GM12878 (cell line): ENCODE data around the gene GLT1D1. TPM values are rescaled to one million over a fixed set of nuclear protein-coding genes. Genes with fewer than 3 reads are reported as not detected.
A peak's percentile ranks its signal among the peaks of the same experiment; 100 is the strongest.

Experiments used
- ATAC-seq: fragments of 200-7000 bp; cut with Tn5 transposase; 3 replicates; pipeline ENCODE4 v1.9.1; 2020; ENCODE audit warnings: mild to moderate bottlenecking, moderate library complexity
- BruUV-seq: library from RNA; stranded (reverse); fragments of 400-500 nt; replicated peaks from 2 replicates; lab custom pipeline; 2021; lab: Mats Ljungman, UMichigan
- CTCF ChIA-PET: fragments of 300-600 bp; sonication (Branson Sonifier 250); formaldehyde crosslinking; extraction: SDS; loops from one replicate; lab custom pipeline; 2021; ENCODE audit warnings: inconsistent platforms; lab: Yijun Ruan, JAX
- POLR2A ChIA-PET: fragments of 350-600 bp; formaldehyde crosslinking; extraction: SDS; loops from one replicate; lab custom pipeline; 2021; ENCODE audit warnings: inconsistent platforms; lab: Charles Lee
- RAD21 ChIA-PET: fragments of 300-600 bp; sonication (Branson Sonifier 250); formaldehyde crosslinking; loops from one replicate; lab custom pipeline; 2023; ENCODE audit warnings: antibody characterized with exemption; ENCODE audit not compliant: unreplicated experiment; lab: Charles Lee
- SMC1A ChIA-PET: fragments of 300-600 bp; sonication (Branson Sonifier 250); formaldehyde crosslinking; loops from one replicate; lab custom pipeline; 2023; ENCODE audit not compliant: unreplicated experiment, uncharacterized antibody; lab: Charles Lee
- DNase-seq: peaks from one replicate; pipeline ENCODE4 v3.0.0-alpha.2; 2011; ENCODE audit warnings: low read depth, low spot score
- FAIRE-seq: peaks from 3 replicates; lab custom pipeline; 2011; peaks lifted over from hg19 to GRCh38; lab: Jason Lieb, UNC
- H2AFZ ChIP-seq: 2 replicates; pipeline ENCODE4 v1.6.0; 2011; ENCODE audit warnings: low read depth, low read length, control low read depth; ENCODE audit not compliant: control insufficient read depth
- H3K27ac ChIP-seq: 2 replicates; pipeline ENCODE4 v1.5.1; 2011; ENCODE audit warnings: control low read depth; ENCODE audit not compliant: control insufficient read depth, insufficient read depth
- H3K27me3 ChIP-seq, 2 experiments: replicated peaks in 1 of 2; 2 replicates each; pipeline versions ENCODE4 v1.6.0 to v1.6.1; 2011; ENCODE audit warnings: low read length in 1 of 2; ENCODE audit not compliant: control insufficient read depth in 2 of 2, insufficient read depth in 2 of 2
- H3K36me3 ChIP-seq, 2 experiments: 2 replicates each; pipeline ENCODE4 v1.5.1; 2011; ENCODE audit warnings: low read length in 1 of 2; ENCODE audit not compliant: control insufficient read depth in 2 of 2, insufficient read depth in 2 of 2
- H3K4me1 ChIP-seq: 2 replicates; pipeline ENCODE4 v1.6.1; 2011; ENCODE audit warnings: mild to moderate bottlenecking, low read length, moderate library complexity, mixed read lengths; ENCODE audit not compliant: control insufficient read depth, insufficient read depth
- H3K4me2 ChIP-seq: 2 replicates; pipeline ENCODE4 v1.6.0; 2011; ENCODE audit warnings: control low read depth; ENCODE audit not compliant: control insufficient read depth, insufficient read depth
- H3K4me3 ChIP-seq: fragments of 200-600 bp; sonication (generic); 2 replicates; pipeline ENCODE4 v1.5.1; 2016
- H3K79me2 ChIP-seq: 2 replicates; pipeline ENCODE4 v1.6.0; 2011; ENCODE audit warnings: low read length; ENCODE audit not compliant: control insufficient read depth, insufficient read depth
- H3K9ac ChIP-seq: 2 replicates; pipeline ENCODE4 v1.8.0; 2011; ENCODE audit warnings: low read length, control low read depth, mixed read lengths; ENCODE audit not compliant: control insufficient read depth, insufficient read depth
- H3K9me3 ChIP-seq: replicated peaks from 3 replicates; pipeline ENCODE4 v1.5.1; 2011; ENCODE audit warnings: mild to moderate bottlenecking, low read length; ENCODE audit not compliant: control insufficient read depth, insufficient read depth
- H4K20me1 ChIP-seq: 2 replicates; pipeline ENCODE4 v1.6.0; 2011; ENCODE audit not compliant: control insufficient read depth, insufficient read depth
- ATF7 ChIP-seq: fragments of 450-650 bp; IDR thresholded peaks from 2 replicates; pipeline ENCODE4 v1.6.1; 2016; ENCODE audit warnings: low read depth, mild to moderate bottlenecking
- BACH1 ChIP-seq: fragments of 450-650 bp; IDR thresholded peaks from 2 replicates; pipeline ENCODE4 v1.6.1; 2017; ENCODE audit warnings: mild to moderate bottlenecking, borderline replicate concordance
- BCL11A ChIP-seq: IDR thresholded peaks from 2 replicates; pipeline ENCODE4 v1.6.1; 2011; ENCODE audit warnings: low read depth, low read length
- CHD4 ChIP-seq: fragments of 200-600 bp; sonication (generic); IDR thresholded peaks from 2 replicates; pipeline ENCODE4 v1.6.1; 2016; ENCODE audit warnings: mild to moderate bottlenecking
- EP300 ChIP-seq, 2 experiments: fragments of 150-350 bp in 1 of 2; IDR thresholded peaks; 2 replicates each; pipeline ENCODE4 v1.6.1; 2011 to 2012; ENCODE audit warnings: low read depth in 2 of 2, low read length in 2 of 2, borderline replicate concordance in 1 of 2, improper control_type of control experiment in 1 of 2, inconsistent platforms in 1 of 2; ENCODE audit not compliant: control insufficient read depth in 1 of 2
- FOXM1 ChIP-seq: IDR thresholded peaks from 2 replicates; pipeline ENCODE4 v1.6.1; 2012; ENCODE audit warnings: low read depth, mild to moderate bottlenecking, inconsistent platforms, low read length, moderate library complexity
- GABPA ChIP-seq: IDR thresholded peaks from 2 replicates; pipeline ENCODE4 v1.6.1; 2014; ENCODE audit warnings: antibody characterized with exemption, low read depth, mild to moderate bottlenecking, inconsistent platforms
- POU2F2 ChIP-seq: IDR thresholded peaks from 3 replicates; pipeline ENCODE4 v1.6.1; 2011; ENCODE audit warnings: low read depth, mild to moderate bottlenecking, low read length, borderline replicate concordance
- RB1 ChIP-seq: fragments of 450-650 bp; formaldehyde crosslinking; IDR thresholded peaks from 2 replicates; pipeline ENCODE4 v1.6.1; 2017; ENCODE audit warnings: mild to moderate bottlenecking, borderline replicate concordance
- WGBS: methylation state at CpG from one replicate; pipeline ENCODE4 v1.1.6; 2016; ENCODE audit warnings: low lambda C conversion rate; ENCODE audit not compliant: insufficient replicate concordance, insufficient coverage; ENCODE audit errors: missing lambda C conversion rate; 5-methylcytosine and 5-hydroxymethylcytosine counted together
- in situ Hi-C: fragments of 300-500 bp; cut with MboI; formaldehyde crosslinking; loops from 9 replicates; pipeline ENCODE4 v1.14.3; 2018; ENCODE audit warnings: mixed read lengths
- intact Hi-C: fragments of 100-400 bp; cut with micrococcal nuclease; formaldehyde crosslinking; loops from one replicate; pipeline ENCODE4 v1.14.2; 2022; ENCODE audit not compliant: unreplicated experiment
- polyA plus RNA-seq, 11 experiments: library from polyadenylated mRNA; depleted of rRNA in 4 of 11; unstranded in 6 of 11; stranded (reverse) in 5 of 11; fragments of >200 nt; fragmentation: Nextera tagmentation in 4 of 11; fragmentation: Illumina TruSeq in 1 of 11; extraction: Ambion mirVana in 4 of 11; extraction: Trizol in 1 of 11; gene quantifications; 1 replicate in 1 of 11; 2 replicates in 10 of 11; pipeline versions ENCODE4 v1.2.1 to v1.2.3, GENCODE V29; 2011 to 2016; ENCODE audit warnings: inconsistent platforms in 2 of 11, missing spikeins in 2 of 11, low read depth in 1 of 11
- total RNA-seq, 4 experiments: library from RNA; depleted of rRNA in 3 of 4; stranded (reverse); fragments of >200 nt in 3 of 4; fragmentation: Illumina TruSeq in 1 of 4; extraction: Trizol in 1 of 4; gene quantifications; 2 replicates each; pipeline versions ENCODE4 v1.2.1 to v1.2.3, GENCODE V29; 2013 to 2021
- TF ChIP-seq, protein P1 (sequence below): fragments of 450-650 bp; IDR thresholded peaks from 2 replicates; pipeline ENCODE4 v1.6.1; 2018; ENCODE audit warnings: mild to moderate bottlenecking, low read depth, moderate library complexity; ENCODE audit not compliant: partially characterized antibody
- TF ChIP-seq, protein P2 (sequence below): IDR thresholded peaks from 2 replicates; pipeline ENCODE4 v1.6.1; 2012; ENCODE audit warnings: mild to moderate bottlenecking, low read depth, low read length
- TF ChIP-seq, protein P3 (sequence below): fragments of 450-650 bp; IDR thresholded peaks from 2 replicates; pipeline ENCODE4 v1.6.1; 2017; ENCODE audit warnings: low read depth, mild to moderate bottlenecking, moderate library complexity
- TF ChIP-seq, protein P4 (sequence below): fragments of 450-650 bp; IDR thresholded peaks from 2 replicates; pipeline ENCODE4 v1.6.1; 2014; ENCODE audit warnings: mild to moderate bottlenecking

GLT1D1 gene
- total and polyA plus RNA-seq, 10 of the 15 experiments (the other 5 are each of a cell fraction or from before 2014, with no cell fraction given): 0.42 to 62.8 (median 3.0) TPM

DNA sequence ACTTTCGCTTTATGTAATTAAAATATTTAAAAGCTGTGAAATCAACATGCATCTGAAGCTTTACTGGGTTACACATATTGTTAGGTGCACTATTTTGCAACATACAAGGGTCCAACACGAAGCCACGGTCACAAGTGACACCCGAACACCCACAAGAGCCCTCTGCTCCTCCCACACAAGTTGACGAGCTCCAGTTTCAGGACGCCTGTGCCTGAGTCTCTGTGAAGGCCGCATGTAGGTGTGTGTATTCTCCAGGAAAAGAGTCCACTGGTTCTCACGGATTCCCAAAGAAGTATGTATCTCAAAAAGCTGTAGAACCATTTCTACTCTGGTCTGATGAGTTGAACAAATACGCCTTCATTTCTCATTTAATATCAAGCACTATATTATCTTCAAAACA, 41.5 kb upstream of the GLT1D1 start:
- H3K27ac ChIP-seq: peak overlapping the region; percentile 94
- 15% methylated on average over 9 of the region's 9 CpGs for WGBS
- intact Hi-C loops: no loop called here
- peak overlapping the region; percentile 90 for H3K9ac ChIP-seq
- peak overlapping the region; percentile 55; the same call in 1 of the 2 replicates for H3K4me3 ChIP-seq
- ChIA-PET RAD21 (interaction anchor here (0.8 to 5.4 kb wide), 8 partner anchors 9 to 158 kb away, joined by 3 to 209 read pairs (median 28); partner anchors contain the start of gene SLC15A4), SMC1A (interaction anchor here (0.9 to 10.0 kb wide), 12 partner anchors 9 to 158 kb away, joined by 3 to 261 read pairs (median 14); partner anchors contain the start of gene SLC15A4), POLR2A (interaction anchor here (1.0 to 12.9 kb wide), 6 partner anchors 9 to 29 kb away, joined by 3 to 253 read pairs (median 38); partner anchors contain the start of gene SLC15A4), CTCF (interaction anchor here (0.6 to 4.0 kb wide), 7 partner anchors 12 to 44 kb away, joined by 3 to 70 read pairs (median 4); partner anchors contain the start of gene SLC15A4)
- H2AFZ ChIP-seq: no peak overlapping the region
- H4K20me1 ChIP-seq: no peaks in the 10 kb centered on the region
- no TSS peak for BruUV-seq
- peaks cover 96% of the 10 kb centered on the region for H3K79me2 ChIP-seq
- H3K9me3 ChIP-seq: no peaks in the 10 kb centered on the region
- in situ Hi-C loops: no loop called here
- no peak for DNase-seq
- peak; percentile 37 for ATAC-seq
- no peak for FAIRE-seq
- H3K36me3 ChIP-seq: peaks cover 20 to 32% of the 10 kb centered on the region in 2 experiments
- H3K27me3 ChIP-seq: no peaks in the 10 kb centered on the region
- peak overlapping the region; percentile 88 for H3K4me2 ChIP-seq
- H3K4me1 ChIP-seq: peaks cover 73% of the 10 kb centered on the region
- TF ChIP-seq, protein P1, sequence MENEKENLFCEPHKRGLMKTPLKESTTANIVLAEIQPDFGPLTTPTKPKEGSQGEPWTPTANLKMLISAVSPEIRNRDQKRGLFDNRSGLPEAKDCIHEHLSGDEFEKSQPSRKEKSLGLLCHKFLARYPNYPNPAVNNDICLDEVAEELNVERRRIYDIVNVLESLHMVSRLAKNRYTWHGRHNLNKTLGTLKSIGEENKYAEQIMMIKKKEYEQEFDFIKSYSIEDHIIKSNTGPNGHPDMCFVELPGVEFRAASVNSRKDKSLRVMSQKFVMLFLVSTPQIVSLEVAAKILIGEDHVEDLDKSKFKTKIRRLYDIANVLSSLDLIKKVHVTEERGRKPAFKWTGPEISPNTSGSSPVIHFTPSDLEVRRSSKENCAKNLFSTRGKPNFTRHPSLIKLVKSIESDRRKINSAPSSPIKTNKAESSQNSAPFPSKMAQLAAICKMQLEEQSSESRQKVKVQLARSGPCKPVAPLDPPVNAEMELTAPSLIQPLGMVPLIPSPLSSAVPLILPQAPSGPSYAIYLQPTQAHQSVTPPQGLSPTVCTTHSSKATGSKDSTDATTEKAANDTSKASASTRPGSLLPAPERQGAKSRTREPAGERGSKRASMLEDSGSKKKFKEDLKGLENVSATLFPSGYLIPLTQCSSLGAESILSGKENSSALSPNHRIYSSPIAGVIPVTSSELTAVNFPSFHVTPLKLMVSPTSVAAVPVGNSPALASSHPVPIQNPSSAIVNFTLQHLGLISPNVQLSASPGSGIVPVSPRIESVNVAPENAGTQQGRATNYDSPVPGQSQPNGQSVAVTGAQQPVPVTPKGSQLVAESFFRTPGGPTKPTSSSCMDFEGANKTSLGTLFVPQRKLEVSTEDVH: no peak
- TF ChIP-seq CHD4 (no peak), ATF7 (peak; percentile 81), GABPA (no peak), POU2F2 (peak; percentile 63; the same call in 2 of the 3 replicates), RB1 (peak; percentile 30; the same call in 1 of the 2 replicates), EP300 (IDR thresholded peaks at IDR 0.05; ENCODE audit: borderline replicate concordance in 1 of 2, control insufficient read depth in 1 of 2, low read depth in 2 of 2, low read length in 2 of 2) (no peak; a peak in 1 of 4 replicates), BACH1 (peak; percentile 55; the same call in 1 of the 2 replicates), FOXM1 (peak; percentile 56; the same call in 1 of the 2 replicates), BCL11A (no peak)
- TF ChIP-seq, protein P2, sequence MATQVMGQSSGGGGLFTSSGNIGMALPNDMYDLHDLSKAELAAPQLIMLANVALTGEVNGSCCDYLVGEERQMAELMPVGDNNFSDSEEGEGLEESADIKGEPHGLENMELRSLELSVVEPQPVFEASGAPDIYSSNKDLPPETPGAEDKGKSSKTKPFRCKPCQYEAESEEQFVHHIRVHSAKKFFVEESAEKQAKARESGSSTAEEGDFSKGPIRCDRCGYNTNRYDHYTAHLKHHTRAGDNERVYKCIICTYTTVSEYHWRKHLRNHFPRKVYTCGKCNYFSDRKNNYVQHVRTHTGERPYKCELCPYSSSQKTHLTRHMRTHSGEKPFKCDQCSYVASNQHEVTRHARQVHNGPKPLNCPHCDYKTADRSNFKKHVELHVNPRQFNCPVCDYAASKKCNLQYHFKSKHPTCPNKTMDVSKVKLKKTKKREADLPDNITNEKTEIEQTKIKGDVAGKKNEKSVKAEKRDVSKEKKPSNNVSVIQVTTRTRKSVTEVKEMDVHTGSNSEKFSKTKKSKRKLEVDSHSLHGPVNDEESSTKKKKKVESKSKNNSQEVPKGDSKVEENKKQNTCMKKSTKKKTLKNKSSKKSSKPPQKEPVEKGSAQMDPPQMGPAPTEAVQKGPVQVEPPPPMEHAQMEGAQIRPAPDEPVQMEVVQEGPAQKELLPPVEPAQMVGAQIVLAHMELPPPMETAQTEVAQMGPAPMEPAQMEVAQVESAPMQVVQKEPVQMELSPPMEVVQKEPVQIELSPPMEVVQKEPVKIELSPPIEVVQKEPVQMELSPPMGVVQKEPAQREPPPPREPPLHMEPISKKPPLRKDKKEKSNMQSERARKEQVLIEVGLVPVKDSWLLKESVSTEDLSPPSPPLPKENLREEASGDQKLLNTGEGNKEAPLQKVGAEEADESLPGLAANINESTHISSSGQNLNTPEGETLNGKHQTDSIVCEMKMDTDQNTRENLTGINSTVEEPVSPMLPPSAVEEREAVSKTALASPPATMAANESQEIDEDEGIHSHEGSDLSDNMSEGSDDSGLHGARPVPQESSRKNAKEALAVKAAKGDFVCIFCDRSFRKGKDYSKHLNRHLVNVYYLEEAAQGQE: no peak
- TF ChIP-seq, protein P3, sequence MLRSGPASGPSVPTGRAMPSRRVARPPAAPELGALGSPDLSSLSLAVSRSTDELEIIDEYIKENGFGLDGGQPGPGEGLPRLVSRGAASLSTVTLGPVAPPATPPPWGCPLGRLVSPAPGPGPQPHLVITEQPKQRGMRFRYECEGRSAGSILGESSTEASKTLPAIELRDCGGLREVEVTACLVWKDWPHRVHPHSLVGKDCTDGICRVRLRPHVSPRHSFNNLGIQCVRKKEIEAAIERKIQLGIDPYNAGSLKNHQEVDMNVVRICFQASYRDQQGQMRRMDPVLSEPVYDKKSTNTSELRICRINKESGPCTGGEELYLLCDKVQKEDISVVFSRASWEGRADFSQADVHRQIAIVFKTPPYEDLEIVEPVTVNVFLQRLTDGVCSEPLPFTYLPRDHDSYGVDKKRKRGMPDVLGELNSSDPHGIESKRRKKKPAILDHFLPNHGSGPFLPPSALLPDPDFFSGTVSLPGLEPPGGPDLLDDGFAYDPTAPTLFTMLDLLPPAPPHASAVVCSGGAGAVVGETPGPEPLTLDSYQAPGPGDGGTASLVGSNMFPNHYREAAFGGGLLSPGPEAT: peak; percentile 50
- TF ChIP-seq, protein P4, sequence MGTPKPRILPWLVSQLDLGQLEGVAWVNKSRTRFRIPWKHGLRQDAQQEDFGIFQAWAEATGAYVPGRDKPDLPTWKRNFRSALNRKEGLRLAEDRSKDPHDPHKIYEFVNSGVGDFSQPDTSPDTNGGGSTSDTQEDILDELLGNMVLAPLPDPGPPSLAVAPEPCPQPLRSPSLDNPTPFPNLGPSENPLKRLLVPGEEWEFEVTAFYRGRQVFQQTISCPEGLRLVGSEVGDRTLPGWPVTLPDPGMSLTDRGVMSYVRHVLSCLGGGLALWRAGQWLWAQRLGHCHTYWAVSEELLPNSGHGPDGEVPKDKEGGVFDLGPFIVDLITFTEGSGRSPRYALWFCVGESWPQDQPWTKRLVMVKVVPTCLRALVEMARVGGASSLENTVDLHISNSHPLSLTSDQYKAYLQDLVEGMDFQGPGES: no peak
